Right lobe of liver (tissue), 4 donors: ENCODE measurements around the gene SCARF2.

Experiments
- CTCF ChIP-seq, 4 donors: fragments of 200-600 bp in 3 of 4; fragments of 450-650 bp in 1 of 4; IDR thresholded peaks; one replicate each; pipeline versions ENCODE4 v1.5.1 to v1.8.0; 2016 to 2022; ENCODE audit warnings: antibody characterized with exemption in 4 of 4, mild to moderate bottlenecking in 2 of 4
- POLR2A ChIP-seq: fragments of 450-650 bp; IDR thresholded peaks from one replicate; pipeline ENCODE4 v1.6.1; 2017; ENCODE audit warnings: antibody characterized with exemption, mild to moderate bottlenecking
- donor health status: DM: no; HTN: no; CAD: no.
- donor health status: DM: no; HTN: no; CAD: no.
- donor health status: DM: no; HTN: yes; CAD: no.

DNA sequence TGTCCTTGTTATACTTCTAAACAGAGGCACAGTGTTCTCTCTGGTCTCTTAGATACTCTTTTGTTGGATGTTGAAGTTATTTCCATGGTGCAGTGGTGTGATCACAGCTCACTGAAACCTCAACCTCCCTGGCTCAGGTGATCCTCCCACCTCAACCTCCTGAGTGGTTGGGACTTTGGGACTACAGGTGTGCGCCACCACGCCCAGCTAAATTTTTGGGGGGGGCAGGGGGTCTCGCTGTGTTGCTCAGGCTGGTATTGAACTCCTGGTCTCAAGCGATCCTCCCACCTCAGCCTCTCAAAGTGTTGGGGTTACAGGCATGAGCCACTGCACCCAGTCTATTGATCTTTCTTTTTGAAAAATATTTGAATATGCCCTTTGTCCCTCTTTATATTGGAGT, 28.7 kb downstream of the SCARF2 start:
- no peak for TF ChIP-seq POLR2A
- no peak for TF ChIP-seq CTCF (IDR thresholded peaks at IDR 0.05)
